Skin epidermis (tissue), 12 donors: ENCODE measurements around the gene CSDE1.

Experiments
- H3K27ac ChIP-seq, 21 experiments: fragments of 200-600 bp; sonication (generic) in 11 of 21; one replicate each; pipeline ENCODE4 v1.5.0; 2020; ENCODE audit warnings: mild to moderate bottlenecking in 3 of 21, inconsistent platforms in 2 of 21, moderate library complexity in 2 of 21
- H3K4me3 ChIP-seq, 7 experiments: fragments of 200-600 bp; sonication (generic) in 2 of 7; one replicate each; pipeline ENCODE4 v1.5.0; 2020; ENCODE audit warnings: inconsistent platforms in 2 of 7, mild to moderate bottlenecking in 2 of 7, moderate library complexity in 1 of 7

CSDE1 gene

DNA sequence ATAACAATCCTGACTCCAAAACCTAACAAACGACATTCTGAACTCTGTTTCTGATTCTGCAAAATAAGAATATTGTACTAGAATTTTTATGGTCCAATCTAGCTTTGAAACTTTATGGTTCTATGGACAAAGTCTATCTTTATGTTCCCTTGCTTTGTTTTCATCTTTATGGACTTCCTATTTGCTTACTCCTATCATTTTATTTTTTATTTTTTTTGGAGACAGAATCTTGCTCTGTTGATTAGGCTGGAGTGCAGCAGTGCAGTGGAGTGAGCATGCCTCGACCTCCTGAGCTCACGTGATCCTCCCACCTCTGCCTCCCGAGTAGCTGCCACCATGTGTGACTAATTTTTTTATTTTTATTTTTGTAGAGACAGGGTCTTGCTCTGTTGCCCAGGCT is 44.8 kb downstream of the CSDE1 start:
- no peak overlapping the region for H3K4me3 ChIP-seq
- no peak overlapping the region for H3K27ac ChIP-seq

DNA sequence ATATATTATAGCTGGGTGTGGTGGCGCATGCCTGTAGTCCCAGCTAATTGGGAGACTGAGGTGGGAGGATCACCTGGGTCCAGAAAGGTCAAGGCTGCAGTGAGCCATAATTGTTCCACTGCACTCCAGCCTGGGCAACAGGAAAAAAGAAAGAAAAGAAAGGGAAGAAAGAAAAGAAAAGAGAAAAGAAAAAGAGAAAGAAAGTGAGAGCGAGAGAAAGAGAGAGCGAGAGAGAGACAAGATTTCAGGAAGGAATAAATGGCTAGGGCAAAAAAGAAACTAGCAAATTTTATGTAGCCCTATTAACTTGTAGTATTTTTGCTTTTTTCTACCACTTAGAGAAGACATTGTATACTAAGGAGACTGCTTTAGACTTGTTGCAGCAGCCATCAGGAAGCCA is 47.4 kb downstream of the CSDE1 start:
- Histone ChIP-seq H3K4me3 (no peak overlapping the region), H3K27ac (no peak overlapping the region)

DNA sequence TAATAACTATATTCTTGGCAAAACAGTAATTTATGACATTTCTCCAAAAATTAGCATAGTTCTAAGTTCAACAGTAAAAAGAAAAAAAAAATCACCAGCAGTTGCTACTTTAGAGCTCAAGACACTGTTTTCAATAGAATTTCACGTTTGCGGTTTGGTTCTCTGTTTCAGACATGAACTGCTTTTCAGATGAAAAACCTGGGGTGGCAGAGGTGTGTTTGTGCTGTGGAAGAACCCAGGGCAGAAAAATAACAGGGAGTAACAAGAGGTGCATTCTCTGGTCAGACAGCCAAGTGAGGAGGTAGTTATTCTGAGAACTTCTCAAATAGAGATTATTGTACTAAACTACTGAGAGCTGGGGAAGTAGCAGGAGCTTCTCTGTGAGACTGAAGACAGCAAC is 50.2 kb downstream of the CSDE1 start:
- no peak overlapping the region for H3K4me3 ChIP-seq
- no peak overlapping the region for H3K27ac ChIP-seq

- Histone ChIP-seq H3K27ac (no peak overlapping the region), H3K4me3 (no peak overlapping the region)
These were observed 54.5 kb downstream of the CSDE1 start for GRCh38 chr1:114703242-114703641.

- no peak overlapping the region for H3K4me3 ChIP-seq
- no peak overlapping the region for H3K27ac ChIP-seq
These were observed 55.0 kb downstream of the CSDE1 start for GRCh38 chr1:114702737-114703136.

DNA sequence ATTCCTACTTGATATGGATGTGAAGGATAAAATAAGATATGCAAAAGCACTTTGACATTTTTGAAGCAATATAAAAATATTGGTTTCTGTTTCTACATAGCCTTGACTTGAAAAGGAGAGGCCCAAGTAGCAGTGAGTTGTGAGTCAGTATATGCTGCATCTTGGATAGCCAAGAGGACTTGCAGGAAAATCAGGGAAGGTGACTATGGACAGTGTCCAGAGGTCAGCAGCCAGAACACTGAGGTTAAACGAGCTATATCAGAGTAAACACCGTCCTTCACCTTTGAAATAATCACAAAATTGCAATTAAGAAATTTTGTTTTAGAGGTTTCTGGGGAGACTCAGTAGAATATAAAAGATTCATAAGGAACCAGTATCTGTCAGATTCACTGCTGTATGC is 55.9 kb downstream of the CSDE1 start:
- H3K4me3 ChIP-seq: no peak overlapping the region
- H3K27ac ChIP-seq: no peak overlapping the region

DNA sequence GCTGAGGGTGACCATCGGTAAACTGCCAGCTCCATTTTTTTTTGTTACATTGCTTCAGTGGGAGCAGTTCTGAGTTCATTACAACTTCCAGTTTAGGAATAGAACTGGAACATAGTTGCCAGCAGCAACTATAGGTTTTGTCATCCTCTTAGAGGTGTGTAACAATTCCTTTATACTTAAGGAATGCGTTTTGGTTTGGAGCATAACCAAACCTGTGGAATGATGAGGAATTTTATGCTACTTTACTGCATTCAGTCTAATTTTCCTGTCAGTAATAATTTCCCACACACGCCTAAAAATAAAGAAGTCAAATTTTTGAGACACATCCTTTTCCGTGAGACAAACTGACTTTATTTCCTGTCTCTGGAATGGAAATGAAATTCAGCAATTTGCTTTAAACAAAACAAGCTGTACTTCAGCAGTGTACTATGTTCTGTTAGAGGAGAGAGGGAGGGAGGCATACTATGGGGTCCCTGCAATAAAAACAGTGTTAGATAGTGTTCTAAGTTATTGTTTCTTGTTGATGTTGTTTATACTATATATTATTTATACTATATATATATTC is 57.7 kb downstream of the CSDE1 start:
- Histone ChIP-seq H3K4me3 (no peak overlapping the region), H3K27ac (no peak overlapping the region)

DNA sequence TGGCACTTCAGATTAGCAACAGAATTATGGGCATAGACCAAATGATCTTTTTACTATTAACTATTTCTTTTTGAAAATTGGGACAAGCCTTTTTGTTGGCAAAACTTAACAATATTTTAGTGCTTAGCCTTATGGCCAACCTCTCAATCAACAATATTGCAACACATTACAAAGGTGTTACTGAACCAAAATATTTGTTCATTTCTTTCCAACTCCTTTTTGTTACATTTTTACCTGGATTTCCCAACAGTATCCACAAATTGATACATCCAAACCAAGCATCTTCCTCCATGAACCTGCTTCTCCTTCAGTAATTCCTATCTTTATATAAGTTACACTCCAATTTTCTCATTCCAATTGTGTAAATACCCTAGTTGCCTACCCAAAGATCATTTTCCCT is 61.0 kb downstream of the CSDE1 start:
- Histone ChIP-seq H3K4me3 (no peak overlapping the region), H3K27ac (no peak overlapping the region)

DNA sequence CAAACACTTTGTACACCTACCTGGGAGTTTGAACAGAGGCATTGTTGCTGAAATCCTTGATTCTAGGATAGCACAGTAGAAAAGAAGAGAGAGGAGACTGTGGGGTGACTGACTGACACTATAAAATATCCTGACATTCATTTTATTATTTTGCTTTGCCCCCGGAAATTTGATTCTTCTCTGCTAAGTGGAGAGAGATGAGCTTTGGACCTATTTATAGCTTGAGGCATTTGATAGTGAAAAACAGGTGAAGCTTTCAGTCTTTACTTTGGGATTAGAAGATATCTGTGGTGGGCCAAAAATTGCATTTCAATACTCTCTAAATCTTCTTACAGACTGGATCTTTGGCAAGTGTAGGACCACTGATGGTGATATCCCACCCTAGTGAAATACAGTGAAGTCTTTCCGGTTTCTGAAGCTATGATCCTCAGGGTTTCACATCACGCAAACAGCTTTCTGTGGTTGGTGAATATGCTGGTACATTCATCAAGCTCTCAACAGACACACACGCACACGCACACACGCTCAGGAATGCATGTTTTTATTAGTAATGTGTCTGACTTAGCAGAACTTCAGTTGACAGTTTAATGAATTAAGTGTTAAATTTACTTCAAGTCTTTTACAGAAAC is 62.2 kb downstream of the CSDE1 start, which contains the start of gene AMPD1:
AMPD1 (minus strand) TSS at position 117 of the 629 bp plus-strand sequence; CDS start at position 42, 75 bp downstream.
- Histone ChIP-seq H3K4me3 (no peak within 1 kb of the TSS), H3K27ac (no peak within 1 kb of the TSS)

DNA sequence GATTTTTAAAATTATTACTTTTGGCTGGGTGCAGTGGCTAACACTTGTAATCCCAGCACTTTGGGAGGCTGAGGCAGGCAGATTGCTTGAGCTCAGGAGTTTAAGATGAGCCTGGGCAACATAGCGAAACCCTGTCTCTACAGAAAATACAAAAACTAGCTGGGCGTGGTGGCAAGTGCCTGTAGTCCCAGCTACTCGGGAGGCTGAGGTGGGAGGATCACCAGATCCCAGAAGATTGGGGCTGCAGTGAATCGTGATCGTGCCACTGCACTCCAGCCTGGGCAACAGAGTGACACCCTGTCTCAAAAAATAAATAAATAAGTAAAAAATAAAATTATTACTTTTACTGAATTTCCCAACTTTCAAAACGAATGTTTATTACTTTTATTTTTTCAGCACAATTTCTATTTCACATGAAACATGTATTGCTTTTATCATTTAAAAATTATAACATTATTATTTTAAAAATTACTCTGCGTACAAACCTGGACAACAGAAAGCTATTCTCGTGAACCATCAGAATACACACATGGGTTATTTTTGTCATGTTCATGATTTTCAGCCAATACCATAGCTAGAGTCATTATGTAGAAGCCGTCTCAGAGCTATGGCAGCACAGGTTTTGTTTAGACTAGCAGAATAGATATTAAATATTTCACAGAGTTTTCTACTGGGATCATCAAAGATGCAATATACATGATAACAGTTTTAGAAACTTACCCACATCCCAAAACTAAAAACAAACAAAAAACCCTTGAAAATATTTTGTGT is 63.1 kb downstream of the CSDE1 start:
- H3K4me3 ChIP-seq: no peak overlapping the region
- no peak overlapping the region for H3K27ac ChIP-seq

DNA sequence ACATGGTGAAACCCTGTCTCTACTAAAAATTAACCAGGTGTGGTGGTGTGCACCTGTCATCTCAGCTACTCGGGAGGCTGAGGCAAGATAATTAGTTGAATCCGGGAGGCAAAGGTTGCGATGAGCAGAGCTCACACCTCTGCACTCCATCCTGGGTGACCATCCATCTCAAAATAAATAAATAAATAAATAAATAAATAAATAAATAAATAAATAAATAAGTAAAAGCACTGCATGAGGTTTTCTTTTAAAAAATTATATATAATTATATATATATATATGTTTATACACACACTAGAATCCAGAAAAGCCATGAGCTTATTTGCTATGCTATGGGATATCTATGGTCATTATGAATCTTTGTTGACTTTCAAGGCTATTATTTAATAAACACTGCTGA is 64.8 kb downstream of the CSDE1 start:
- Histone ChIP-seq H3K4me3 (no peak overlapping the region), H3K27ac (no peak overlapping the region)

DNA sequence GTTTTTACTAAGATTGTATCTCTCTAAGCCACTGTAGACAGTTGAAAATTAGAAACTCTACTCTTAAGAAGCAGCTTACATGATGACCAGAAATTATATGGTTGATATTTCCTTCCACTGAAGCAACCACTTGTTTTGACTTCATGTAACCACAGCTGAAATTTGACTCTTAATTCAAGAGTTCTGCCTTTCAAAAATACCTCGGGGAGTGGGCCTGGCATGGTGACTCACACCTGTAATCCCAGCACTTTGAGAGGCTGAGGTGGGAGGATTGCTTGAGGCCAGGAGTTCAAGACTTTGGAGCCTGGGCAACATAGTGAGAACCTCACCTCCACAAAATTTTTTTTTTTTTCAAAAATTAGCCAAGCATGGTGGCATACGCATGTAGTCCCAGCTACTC is 66.7 kb downstream of the CSDE1 start:
- no peak overlapping the region for H3K4me3 ChIP-seq

GRCh38 chr1:114690148-114690547 is 67.6 kb downstream of the CSDE1 start:
- no peak overlapping the region for H3K4me3 ChIP-seq
- H3K27ac ChIP-seq: no peak overlapping the region

More for the DNA sequence above, 66.7 kb downstream of the CSDE1 start:
- H3K27ac ChIP-seq: no peak overlapping the region

- H3K27ac ChIP-seq: no peak overlapping the region
These were observed 69.3 kb downstream of the CSDE1 start for GRCh38 chr1:114688526-114688925.

DNA sequence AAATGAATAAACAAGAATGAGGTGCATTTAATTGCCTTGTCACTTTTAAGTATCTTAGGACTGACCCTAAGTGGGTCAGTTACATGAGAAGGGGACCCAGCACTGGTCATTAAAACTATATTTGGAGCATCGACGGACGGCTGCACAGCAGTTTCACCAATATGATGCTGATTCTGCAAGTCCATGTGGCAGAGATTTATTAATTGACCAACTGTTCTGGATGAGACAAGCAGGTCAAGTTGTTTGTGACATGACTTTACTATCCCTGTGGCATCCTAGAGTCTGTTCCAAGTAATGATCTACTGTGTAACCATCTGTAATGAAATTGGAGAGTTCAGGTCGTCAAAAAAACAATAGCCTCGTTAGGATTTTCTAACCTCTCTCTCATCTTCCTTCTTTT is 71.9 kb downstream of the CSDE1 start:
- no peak overlapping the region for H3K4me3 ChIP-seq
- H3K27ac ChIP-seq: no peak overlapping the region

More at GRCh38 chr1:114688526-114688925, 69.3 kb downstream of the CSDE1 start:
- H3K4me3 ChIP-seq: no peak overlapping the region

GRCh38 chr1:114677691-114678090 is 80.1 kb downstream of the CSDE1 start:
- Histone ChIP-seq H3K4me3 (no peak overlapping the region), H3K27ac (no peak overlapping the region)

- no peak overlapping the region for H3K4me3 ChIP-seq
- no peak overlapping the region for H3K27ac ChIP-seq
These were observed 81.7 kb downstream of the CSDE1 start for GRCh38 chr1:114676115-114676514.

DNA sequence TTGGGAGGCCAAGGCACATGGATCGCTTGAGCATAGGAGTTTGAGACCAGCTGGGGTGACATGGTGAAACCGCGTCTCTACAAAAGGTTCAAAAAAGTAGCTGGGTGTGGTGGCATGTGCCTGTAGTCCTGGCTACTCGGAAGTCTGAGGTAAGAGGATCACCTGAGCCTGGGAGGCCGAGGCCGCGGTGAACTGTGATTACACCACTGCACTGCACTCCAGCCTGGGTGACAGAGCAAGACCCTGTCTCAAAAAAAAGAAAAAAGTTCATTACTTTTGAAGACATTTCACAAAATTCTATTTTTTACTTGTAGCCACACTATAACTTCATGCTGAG is 85.9 kb downstream of the CSDE1 start:
- no peak overlapping the region for H3K4me3 ChIP-seq
- peak overlapping the region in 9 of 21 experiments; percentile 30 to 93 (median 74) for H3K27ac ChIP-seq

- Histone ChIP-seq H3K27ac (peak overlapping the region in 16 of 21 experiments; percentile 24 to 93 (median 84)), H3K4me3 (no peak overlapping the region)
These were observed 86.5 kb downstream of the CSDE1 start for GRCh38 chr1:114671011-114671938.
